Prostate gland (tissue), 2 donors: Measurements from ENCODE around the gene DAB1.

Source experiments
- POLR2A ChIP-seq: fragments of 450-650 bp; IDR thresholded peaks from one replicate; pipeline ENCODE4 v1.6.1; 2016; ENCODE audit warnings: antibody characterized with exemption, mild to moderate bottlenecking
- POLR2AphosphoS5 ChIP-seq: sonication (generic); formaldehyde crosslinking; IDR thresholded peaks from one replicate; pipeline ENCODE4 v1.6.1; 2017; ENCODE audit warnings: antibody characterized with exemption
- TF ChIP-seq, protein P1 (sequence below), 4 experiments: fragments of 200-600 bp in 2 of 4; fragments of 450-650 bp in 2 of 4; sonication (generic) in 2 of 4; IDR thresholded peaks; 1 replicate in 3 of 4; 2 replicates in 1 of 4; pipeline ENCODE4 v1.5.1; 2016 to 2019; ENCODE audit warnings: antibody characterized with exemption in 4 of 4, mild to moderate bottlenecking in 2 of 4, moderate library complexity in 2 of 4

DNA sequence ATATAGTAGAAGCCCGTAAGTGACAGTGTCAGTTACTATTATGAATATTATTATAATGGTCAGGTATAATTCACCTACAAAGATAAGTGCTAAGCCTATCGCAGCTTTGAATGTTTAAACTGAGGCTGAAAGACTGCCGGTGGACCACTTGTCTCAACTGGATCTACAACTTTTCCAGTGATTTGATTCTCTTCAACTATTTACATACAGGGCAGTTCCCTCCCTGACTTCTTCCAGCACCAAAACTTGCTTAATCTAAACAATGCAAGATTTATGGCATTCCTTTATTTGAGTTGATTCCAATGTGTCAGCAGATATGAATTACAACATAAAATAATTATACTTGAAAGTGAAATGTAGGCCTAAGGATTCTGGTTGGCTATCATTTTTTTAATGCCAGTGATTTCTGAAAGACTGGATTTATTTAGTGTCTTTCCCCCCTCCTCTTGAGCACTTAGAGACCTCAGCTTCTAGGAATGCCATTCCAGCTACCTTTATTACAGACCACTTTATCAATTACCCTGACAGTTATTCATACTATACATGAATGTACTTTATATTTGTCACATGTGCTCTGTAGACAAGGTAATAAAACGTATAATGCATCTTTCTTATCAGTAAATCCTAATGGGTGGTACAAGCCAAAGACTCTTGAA lies 304.8 kb downstream of the DAB1 start:
- TF ChIP-seq, protein P1, sequence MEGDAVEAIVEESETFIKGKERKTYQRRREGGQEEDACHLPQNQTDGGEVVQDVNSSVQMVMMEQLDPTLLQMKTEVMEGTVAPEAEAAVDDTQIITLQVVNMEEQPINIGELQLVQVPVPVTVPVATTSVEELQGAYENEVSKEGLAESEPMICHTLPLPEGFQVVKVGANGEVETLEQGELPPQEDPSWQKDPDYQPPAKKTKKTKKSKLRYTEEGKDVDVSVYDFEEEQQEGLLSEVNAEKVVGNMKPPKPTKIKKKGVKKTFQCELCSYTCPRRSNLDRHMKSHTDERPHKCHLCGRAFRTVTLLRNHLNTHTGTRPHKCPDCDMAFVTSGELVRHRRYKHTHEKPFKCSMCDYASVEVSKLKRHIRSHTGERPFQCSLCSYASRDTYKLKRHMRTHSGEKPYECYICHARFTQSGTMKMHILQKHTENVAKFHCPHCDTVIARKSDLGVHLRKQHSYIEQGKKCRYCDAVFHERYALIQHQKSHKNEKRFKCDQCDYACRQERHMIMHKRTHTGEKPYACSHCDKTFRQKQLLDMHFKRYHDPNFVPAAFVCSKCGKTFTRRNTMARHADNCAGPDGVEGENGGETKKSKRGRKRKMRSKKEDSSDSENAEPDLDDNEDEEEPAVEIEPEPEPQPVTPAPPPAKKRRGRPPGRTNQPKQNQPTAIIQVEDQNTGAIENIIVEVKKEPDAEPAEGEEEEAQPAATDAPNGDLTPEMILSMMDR (IDR thresholded peaks at IDR 0.05): no peak
- TF ChIP-seq POLR2A (no peak), POLR2AphosphoS5 (no peak)
